ENCODE data around the gene FBXL4. TPM values are rescaled to one million over a fixed set of nuclear protein-coding genes. Genes with fewer than 3 reads are reported as not detected.

Gene FBXL4
- total and polyA plus RNA-seq, 10 of the 15 experiments (the other 5 are each of a cell fraction or from before 2014, with no cell fraction given), result 2.9 to 16.9 (median 7.2) TPM

- WGBS (ENCODE audit: insufficient coverage, insufficient replicate concordance, low lambda C conversion rate, missing lambda C conversion rate), result 19% methylated on average over 2 of the region's 2 CpGs
- FAIRE-seq, result no peak
- in situ Hi-C loops (cut with MboI) (no loop called here), intact Hi-C loops (cut with micrococcal nuclease; ENCODE audit: unreplicated experiment) (no loop called here)
- Histone ChIP-seq H4K20me1 (ENCODE audit: control insufficient read depth, insufficient read depth) (no peaks in the 10 kb centered on the region), H3K27ac (ENCODE audit: control insufficient read depth, insufficient read depth) (no peak overlapping the region), H3K27me3 (replicated peaks in 1 of 2; ENCODE audit: control insufficient read depth in 2 of 2, insufficient read depth in 2 of 2, low read length in 1 of 2) (no peaks in the 10 kb centered on the region), H3K4me3 (no peak overlapping the region), H3K9me3 (replicated peaks; ENCODE audit: control insufficient read depth, insufficient read depth, low read length) (peaks cover 5% of the 10 kb centered on the region; the same call in 2 of the 3 replicates), H3K4me2 (ENCODE audit: control insufficient read depth, insufficient read depth) (no peak overlapping the region), H3K79me2 (ENCODE audit: control insufficient read depth, insufficient read depth, low read length) (peaks cover 18% of the 10 kb centered on the region), H3K4me1 (ENCODE audit: control insufficient read depth, insufficient read depth, low read length) (no peaks in the 10 kb centered on the region), H2AFZ (ENCODE audit: control insufficient read depth, low read depth, low read length) (no peak overlapping the region), H3K9ac (ENCODE audit: control insufficient read depth, insufficient read depth, low read length) (no peak overlapping the region), H3K36me3 (ENCODE audit: control insufficient read depth in 2 of 2, insufficient read depth in 2 of 2, low read length in 1 of 2) (no peaks in the 10 kb centered on the region)
- DNase-seq (ENCODE audit: low read depth, low spot score), result no peak
- no peak for TF ChIP-seq RAD51 (IDR thresholded peaks at IDR 0.05)
- no peak for TF ChIP-seq PBX3 (IDR thresholded peaks at IDR 0.05; ENCODE audit: insufficient replicate concordance, low read depth, low read length)
- BruUV-seq (replicated peaks), result no TSS peak
- ChIA-PET CTCF (no interaction called here), POLR2A (interaction anchor here (1.0 kb wide), 1 partner anchor 9 kb away, joined by 5 read pairs; no protein-coding TSS in a partner anchor), SMC1A (ENCODE audit: uncharacterized antibody, unreplicated experiment) (no interaction called here), RAD21 (ENCODE audit: unreplicated experiment) (no interaction called here)
- no peak for ATAC-seq
Measured at GRCh38 chr6:98941319-98941718, 6.4 kb downstream of the FBXL4 start.

GRCh38 chr6:98937351-98937750, 10.4 kb downstream of the FBXL4 start:
- WGBS (ENCODE audit: insufficient coverage, insufficient replicate concordance, low lambda C conversion rate, missing lambda C conversion rate), result 12% methylated on average over 3 of the region's 3 CpGs
- DNase-seq (ENCODE audit: low read depth, low spot score) (no peak), ATAC-seq (no peak), FAIRE-seq (no peak)
- RAD21 ChIA-PET (ENCODE audit: unreplicated experiment), result no interaction called here
- SMC1A ChIA-PET (ENCODE audit: uncharacterized antibody, unreplicated experiment), result no interaction called here
- peaks cover 4% of the 10 kb centered on the region; the same call in 2 of the 3 replicates for H3K9me3 ChIP-seq (replicated peaks; ENCODE audit: control insufficient read depth, insufficient read depth, low read length)
- H3K27ac ChIP-seq (ENCODE audit: control insufficient read depth, insufficient read depth), result no peak overlapping the region
- no peaks in the 10 kb centered on the region for H3K4me1 ChIP-seq (ENCODE audit: control insufficient read depth, insufficient read depth, low read length)
- H3K27me3 ChIP-seq (replicated peaks in 1 of 2; ENCODE audit: control insufficient read depth in 2 of 2, insufficient read depth in 2 of 2, low read length in 1 of 2), result no peaks in the 10 kb centered on the region
- no peaks in the 10 kb centered on the region for H4K20me1 ChIP-seq (ENCODE audit: control insufficient read depth, insufficient read depth)
- intact Hi-C loops (cut with micrococcal nuclease; ENCODE audit: unreplicated experiment), result no loop called here
- POLR2A ChIA-PET, result interaction anchor here (0.7 kb wide), 1 partner anchor 1949 kb away, joined by 4 read pairs; no protein-coding TSS in a partner anchor
- BruUV-seq (replicated peaks), result no TSS peak
- no peak overlapping the region for H2AFZ ChIP-seq (ENCODE audit: control insufficient read depth, low read depth, low read length)
- CTCF ChIA-PET, result no interaction called here
- no peak overlapping the region for H3K4me2 ChIP-seq (ENCODE audit: control insufficient read depth, insufficient read depth)
- H3K79me2 ChIP-seq (ENCODE audit: control insufficient read depth, insufficient read depth, low read length), result peaks cover 2% of the 10 kb centered on the region; the same call in 1 of the 2 replicates
- in situ Hi-C loops (cut with MboI), result no loop called here
- H3K9ac ChIP-seq (ENCODE audit: control insufficient read depth, insufficient read depth, low read length), result no peak overlapping the region
- H3K4me3 ChIP-seq, result no peak overlapping the region
- H3K36me3 ChIP-seq (ENCODE audit: control insufficient read depth in 2 of 2, insufficient read depth in 2 of 2, low read length in 1 of 2), result no peaks in the 10 kb centered on the region
- TF ChIP-seq JUNB (IDR thresholded peaks at IDR 0.05) (no peak), TBL1XR1 (IDR thresholded peaks at IDR 0.05; ENCODE audit: low read depth, low read length) (no peak), SP1 (IDR thresholded peaks at IDR 0.05; ENCODE audit: low read depth, low read length) (no peak), TCF7 (IDR thresholded peaks at IDR 0.05; ENCODE audit: borderline replicate concordance) (no peak), YBX1 (IDR thresholded peaks at IDR 0.05) (no peak), BMI1 (IDR thresholded peaks at IDR 0.05; ENCODE audit: borderline replicate concordance) (no peak), CHD1 (IDR thresholded peaks at IDR 0.05; ENCODE audit: low read depth, low read length) (no peak), RB1 (IDR thresholded peaks at IDR 0.05; ENCODE audit: borderline replicate concordance) (no peak), GATAD2B (conservative IDR thresholded peaks at IDR 0.05; ENCODE audit: low read depth) (no peak), HDAC2 (IDR thresholded peaks at IDR 0.05) (no peak), IRF4 (IDR thresholded peaks at IDR 0.05; ENCODE audit: low read depth, low read length) (no peak), PKNOX1 (IDR thresholded peaks at IDR 0.05) (no peak), MAX (IDR thresholded peaks at IDR 0.05; ENCODE audit: low read depth, low read length) (no peak)
